HUDEP-2 (cell line): ENCODE data around the gene RNF223.
"Not testable (repeated sequence)": the region's sequence is repeated elsewhere in the genome, so short reads cannot be mapped to it uniquely, and the experiment has no call there.

Experiments
- DNase-seq, 76 experiments: peaks; one replicate each; lab custom pipeline; 2025; ENCODE audit not compliant: unreplicated experiment in 76 of 76; lab: John Stamatoyannopoulos, UW

RNF223 gene

DNA sequence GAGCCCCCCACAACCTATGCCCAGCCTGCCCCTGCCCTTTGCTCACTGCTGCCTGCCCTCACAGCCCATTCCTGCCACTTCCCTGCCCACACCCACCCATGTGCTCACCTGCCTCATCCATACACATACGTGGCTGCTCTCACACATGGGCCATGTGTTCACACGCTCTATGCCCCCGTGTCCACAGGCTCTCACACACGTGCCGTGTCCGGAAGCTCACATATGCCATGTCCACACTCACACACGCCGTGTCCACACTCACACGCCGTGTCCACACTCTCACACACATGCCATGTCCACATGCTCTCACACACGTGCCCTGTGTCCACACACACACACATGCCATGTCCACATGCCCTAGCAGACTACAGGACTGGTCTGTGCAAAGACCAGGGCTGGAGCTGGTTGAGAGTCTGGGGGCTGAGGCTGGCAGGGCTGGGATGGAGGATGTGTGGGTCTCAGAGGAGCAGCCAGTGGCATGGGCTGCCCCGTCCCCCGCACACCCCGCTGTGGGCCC, 583 bp upstream of the RNF223 start:
- no peak for DNase-seq

GRCh38 chr1:1072849-1073742, 1.0 kb downstream of the RNF223 start:
- DNase-seq, result no peak

- no peak for DNase-seq
Measured at GRCh38 chr1:1072299-1072848, 1.7 kb downstream of the RNF223 start.

DNA sequence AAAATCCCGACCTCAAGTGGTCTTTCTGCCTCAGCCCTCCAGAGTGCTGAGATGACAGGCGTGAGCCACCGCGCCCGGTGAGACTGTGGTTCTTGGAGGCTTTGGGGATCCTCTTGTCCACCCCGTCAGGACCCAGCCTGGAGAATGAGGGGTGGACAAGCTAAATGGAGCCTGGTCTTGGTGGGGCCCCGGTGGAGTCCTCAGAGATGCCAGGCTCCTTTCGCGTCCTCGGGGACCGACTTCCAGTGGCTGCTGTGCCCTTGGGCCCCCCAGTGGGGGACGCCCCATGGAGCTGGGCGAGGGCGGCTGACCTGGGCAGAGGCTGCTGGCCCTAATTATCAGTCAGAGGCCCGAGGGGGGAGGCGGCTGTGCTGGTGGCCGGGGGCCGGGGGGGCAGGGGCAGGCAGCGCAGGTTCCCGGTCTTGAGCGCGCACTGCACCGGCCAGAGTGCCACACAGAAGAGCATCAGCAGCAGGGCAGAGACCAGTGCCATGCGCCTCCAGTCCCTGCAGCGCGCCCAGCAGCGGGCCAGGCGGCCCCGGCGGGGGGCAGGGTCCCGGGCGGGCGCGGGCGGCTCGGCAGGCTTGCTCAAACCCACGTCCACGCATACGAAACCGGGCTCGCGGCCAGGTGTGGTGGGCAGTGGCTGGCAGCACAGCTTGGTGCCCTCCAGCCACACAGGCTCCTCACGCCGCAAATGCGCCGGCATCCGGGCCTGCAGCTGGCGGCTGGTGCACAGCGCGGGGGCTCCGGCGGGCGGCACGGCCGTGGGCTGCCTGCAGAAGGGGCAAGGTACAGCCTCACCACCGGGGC, 2.4 kb downstream of the RNF223 start:
- no peak for DNase-seq

GRCh38 chr1:1069711-1070676, 4.1 kb downstream of the RNF223 start:
- DNase-seq, result no peak

GRCh38 chr1:1069056-1069710, 4.9 kb downstream of the RNF223 start:
- DNase-seq, result peak in 71 of 76 experiments; percentile 14 to 84 (median 68)

- DNase-seq, result peak in 5 of 76 experiments; percentile 18 to 50 (median 32)
Measured at GRCh38 chr1:1068517-1069055, 5.5 kb downstream of the RNF223 start.

DNA sequence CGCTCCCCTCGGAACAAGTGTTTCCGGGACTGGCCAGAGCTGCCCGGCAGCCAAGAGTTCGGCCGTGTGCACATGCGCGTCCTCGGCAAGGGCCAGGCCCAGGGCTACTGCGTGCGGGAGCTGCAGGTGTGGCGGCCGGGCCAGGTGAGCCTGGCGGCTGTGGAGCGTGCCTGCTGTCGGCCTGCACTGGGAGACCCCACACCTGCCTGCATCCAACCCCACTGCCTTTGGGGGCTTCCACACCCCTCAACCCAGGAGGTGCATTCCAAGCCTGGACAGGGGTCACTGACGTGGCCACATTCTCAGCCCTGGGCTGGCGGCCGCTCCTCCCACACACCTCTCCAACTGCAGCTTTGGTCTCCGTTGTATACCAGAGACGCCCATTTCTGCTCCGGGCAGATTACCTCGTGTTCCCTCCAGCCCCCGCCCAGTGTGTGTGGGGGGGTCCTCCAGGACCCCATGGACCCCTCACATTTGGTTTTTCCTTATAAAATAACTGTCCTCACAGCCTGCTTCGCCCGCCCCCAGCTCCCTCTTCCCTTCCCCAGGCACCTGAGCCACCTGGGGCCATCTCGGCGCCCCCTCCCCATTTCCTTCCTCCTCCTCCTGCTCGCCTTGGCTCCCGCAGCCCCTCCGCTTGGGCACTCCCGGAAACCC, 6.1 kb downstream of the RNF223 start:
- DNase-seq, result peak in 12 of 76 experiments; percentile 6 to 54 (median 20)

DNA sequence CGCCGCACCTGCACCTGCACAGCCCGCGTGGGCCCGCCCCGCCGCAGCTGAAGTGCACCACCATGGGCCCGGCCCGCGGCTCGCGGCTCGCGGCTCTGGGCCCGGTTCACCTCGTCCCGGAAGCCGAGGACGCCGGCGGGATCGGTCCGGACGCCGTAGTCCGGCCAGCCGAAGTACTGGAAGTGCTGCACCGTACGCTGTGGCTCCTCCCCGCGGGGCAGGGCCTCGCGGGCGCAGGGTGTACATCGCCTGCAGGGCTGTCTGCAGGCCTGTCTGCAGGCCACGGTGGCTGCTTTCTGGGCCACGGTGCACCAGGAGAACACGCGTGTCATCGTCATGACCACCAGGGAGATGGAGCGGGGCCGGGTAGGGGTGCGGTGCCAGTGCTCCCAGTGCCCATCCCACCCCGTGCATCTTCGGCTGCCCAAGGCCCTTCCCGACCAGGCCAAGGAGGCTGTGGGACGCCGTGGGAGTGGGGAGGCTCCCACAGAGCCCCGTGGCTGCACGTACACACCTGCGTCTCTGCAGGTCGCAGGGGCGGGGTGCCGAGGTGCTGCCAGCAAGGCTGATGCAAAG, 6.7 kb downstream of the RNF223 start:
- no peak for DNase-seq

DNA sequence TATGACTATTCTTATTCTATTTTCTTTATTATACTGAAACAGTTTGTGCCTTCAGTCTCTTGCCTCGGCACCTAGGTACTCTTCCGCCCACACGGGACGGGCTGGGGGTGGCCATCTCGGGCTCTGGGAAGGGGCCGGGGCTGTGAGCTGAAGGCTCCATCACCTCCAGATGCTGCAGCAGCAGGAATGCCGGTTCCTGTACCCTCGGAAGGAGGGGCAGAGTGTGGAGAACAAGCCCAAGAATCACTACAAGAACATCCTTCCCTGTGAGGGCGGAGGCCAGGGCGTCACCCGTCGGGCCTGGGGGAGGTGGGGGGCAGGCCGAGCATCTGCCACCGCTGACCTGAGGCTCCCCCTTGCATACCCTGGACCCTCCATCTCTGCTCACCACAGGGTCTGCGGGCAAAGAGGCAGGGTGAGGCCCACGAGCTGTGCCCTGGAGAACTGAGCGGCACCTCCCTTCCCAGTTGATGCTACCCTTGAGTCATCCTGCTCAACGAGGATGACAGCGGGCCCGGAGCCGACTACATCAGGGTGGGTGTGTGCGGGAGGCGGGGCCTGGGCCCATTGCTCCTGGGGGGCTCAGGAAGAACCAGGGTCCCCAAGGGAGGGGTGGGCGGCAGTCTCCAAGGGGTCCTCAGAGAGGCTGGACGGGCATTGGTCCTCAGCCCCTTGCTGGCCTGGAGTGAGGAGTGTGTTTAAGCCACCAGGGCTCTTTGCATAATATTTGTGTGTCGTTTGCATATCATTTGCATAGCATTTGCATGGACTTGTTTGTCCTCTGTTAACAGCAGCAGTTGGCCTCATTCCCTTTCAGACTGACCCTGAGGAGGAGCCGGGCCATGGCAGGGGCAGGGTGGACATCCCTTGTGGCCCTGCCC, 7.5 kb downstream of the RNF223 start:
- DNase-seq, result peak in 5 of 76 experiments; percentile 4 to 28 (median 10)

GRCh38 chr1:1065940-1066304, 8.2 kb downstream of the RNF223 start:
- not testable (repeated sequence) for DNase-seq

GRCh38 chr1:1065265-1065939, 8.7 kb downstream of the RNF223 start:
- DNase-seq, result no peak

DNA sequence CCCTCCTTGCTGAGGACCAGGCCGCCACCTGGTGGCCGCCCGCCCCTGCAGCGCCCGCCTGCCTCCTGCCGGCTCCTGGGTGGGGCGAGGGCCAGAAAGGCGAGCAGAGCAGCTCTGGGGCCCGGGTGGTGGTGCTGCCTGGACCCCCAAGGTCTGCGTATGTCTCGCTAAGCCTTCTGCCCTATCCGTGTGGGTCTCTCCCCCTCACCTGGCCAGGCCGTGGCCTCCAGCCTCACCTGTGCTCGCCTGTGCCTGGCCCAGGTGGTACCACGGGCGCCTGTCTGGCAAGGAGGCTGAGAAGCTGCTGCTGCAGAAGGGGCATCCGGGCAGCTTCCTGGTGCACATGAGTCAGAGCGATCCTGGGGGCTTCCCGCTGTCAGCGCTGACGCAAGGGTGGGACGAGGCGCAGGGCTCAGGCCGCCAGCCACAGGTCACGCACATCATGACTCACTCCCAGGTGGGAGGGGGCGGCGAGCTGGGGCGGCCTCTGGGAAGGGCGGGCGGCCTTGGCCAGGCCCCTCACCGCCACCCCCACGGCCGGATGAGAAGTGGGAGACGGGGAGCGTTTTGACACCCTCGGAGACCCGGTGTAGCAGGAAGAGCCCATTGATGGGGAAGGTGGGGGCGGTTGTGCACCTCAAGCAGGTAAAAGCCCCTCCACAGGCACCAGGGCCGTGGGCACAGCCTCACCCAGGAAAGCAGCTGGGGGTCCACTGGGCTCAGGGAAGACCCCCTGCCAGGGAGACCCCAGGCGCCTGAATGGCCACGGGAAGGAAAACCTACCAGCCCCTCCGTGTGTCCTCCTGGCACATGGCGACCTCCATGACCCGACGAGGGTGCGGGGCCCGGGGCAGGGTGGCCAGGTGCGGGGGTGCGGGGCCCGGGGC, 9.9 kb downstream of the RNF223 start:
- peak in 52 of 76 experiments; percentile 9 to 68 (median 42) for DNase-seq

DNA sequence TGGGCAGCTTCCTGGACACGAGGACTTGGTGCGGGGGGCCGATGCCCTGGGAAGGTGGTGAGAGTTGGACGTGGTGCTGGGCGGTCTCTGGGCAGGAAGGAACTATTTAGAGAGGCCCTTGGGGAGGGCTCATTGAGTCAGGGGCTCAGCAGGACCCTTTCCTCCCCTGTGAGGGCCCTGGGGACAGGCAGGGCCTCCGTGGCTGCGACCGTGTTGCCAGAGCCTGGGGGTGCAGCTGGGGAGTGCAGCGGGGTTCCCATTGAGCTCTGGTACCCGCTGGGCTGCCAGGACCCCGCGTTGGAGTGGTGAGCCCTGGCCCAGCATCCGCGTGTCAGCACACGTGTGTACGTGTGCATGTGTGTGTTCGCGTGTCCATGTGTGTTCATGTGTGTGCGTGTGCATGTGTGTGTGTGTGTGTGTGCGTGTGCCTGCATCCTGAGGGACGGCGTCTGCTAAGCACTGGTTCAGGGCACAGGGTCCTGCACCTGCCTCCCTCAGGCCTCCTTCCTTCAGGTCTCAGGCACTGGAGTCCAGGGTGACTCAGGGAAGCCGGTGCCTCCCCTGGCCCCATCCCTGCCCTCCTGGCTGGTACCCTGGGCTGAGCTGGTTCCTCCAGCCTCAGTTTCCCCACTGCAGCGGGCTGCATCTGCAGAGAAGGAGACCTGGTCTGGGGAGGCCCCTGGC, 10.7 kb downstream of the RNF223 start:
- DNase-seq, result peak in 1 of 76 experiments; percentile 68
